GM21526 (cell line): ENCODE measurements around the gene CIITA.
A peak's percentile ranks its signal among the peaks of the same experiment; 100 is the strongest.
"Not testable (repeated sequence)": the region's sequence is repeated elsewhere in the genome, so short reads cannot be mapped to it uniquely, and the experiment has no call there.

ENCODE experiments used
- ATAC-seq: cut with Tn5 transposase; IDR thresholded peaks from one replicate; pipeline ENCODE4 v1.9.1; 2021; ENCODE audit warnings: moderate library complexity; ENCODE audit not compliant: unreplicated experiment, low FRiP score

The CIITA gene

DNA sequence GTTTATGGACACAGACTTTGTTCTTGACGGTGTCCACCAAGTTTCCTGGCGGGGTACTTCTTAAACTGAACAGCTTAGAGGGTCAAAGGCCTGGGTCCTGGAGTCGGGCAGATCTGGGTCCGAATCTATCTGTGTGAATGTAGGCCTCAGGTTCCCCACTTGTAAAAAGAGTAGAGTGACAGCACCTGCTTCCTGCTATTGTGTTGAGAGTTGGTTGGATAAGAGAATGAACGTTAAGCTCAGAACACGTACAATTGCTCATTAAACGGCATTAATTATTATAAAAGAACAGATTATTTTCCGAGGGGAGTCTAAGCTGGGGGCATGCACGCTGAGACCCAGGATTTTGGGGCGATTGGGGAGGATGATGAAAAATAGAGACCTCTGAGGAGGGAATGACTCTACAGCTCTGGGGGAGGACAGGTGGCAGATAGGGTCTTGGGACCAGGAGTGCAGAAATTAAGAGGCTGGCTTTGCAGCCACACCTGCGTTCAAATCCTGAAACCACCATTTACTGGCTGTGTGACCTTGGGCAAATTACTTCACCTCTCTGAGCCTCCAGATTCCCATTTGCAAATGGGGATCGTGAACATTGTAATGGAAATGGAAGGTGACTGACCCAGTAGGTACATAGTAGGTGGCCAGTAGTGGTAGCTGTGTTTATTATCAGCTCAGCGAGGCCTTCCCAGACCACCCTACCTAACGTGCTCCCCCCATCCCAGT, 68.2 kb downstream of the CIITA start:
- ATAC-seq: no peak

DNA sequence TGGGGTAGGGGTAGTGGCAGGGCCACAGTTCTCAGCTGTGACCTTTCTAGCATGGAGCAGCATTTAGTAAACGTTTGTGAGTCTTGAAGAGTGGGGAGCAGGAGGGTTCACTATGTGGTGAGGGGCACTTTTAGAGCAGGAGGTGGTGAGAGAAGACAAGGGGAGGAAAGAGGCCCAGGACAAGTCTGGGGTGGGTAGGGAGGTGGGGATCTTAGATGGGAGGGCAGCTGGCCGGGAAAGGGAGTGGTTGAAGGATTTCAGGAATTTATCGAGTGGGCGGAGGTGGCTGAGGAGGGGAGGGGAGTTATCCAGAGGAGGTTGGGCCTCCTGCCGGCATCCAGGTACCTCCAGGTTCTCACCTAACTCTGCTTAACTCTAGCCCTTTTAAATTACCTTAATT, 69.3 kb downstream of the CIITA start:
- no peak for ATAC-seq

- ATAC-seq: no peak
Measured at GRCh38 chr16:10947211-10947787, 70.3 kb downstream of the CIITA start.

- ATAC-seq: peak; percentile 56
Measured at GRCh38 chr16:10949424-10949970, 72.5 kb downstream of the CIITA start.

- no peak for ATAC-seq
Measured at GRCh38 chr16:10950393-10950792, 73.4 kb downstream of the CIITA start.

GRCh38 chr16:10951026-10951425, 74.0 kb downstream of the CIITA start:
- ATAC-seq: no peak

DNA sequence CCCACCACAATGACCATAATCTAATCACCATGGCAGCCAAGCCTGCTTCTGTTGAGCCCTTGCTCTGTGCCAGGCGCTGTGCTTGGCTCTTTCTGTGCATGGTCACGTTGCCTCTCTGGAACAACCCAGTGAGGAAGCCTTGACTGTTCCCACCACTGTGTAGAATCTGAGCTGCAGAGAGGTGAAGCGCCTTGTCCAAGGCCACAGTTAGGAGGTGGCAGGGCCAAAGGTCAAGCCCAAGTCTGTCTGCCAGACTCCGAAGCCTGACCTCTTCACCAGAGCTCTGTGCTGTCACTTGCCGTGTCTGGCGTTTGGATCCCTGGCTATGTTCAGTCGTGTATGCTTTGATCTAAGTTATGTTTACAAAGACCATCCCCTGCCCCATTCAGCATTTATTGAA, 77.9 kb downstream of the CIITA start:
- no peak for ATAC-seq

GRCh38 chr16:10957771-10958482, 80.9 kb downstream of the CIITA start:
- no peak for ATAC-seq

DNA sequence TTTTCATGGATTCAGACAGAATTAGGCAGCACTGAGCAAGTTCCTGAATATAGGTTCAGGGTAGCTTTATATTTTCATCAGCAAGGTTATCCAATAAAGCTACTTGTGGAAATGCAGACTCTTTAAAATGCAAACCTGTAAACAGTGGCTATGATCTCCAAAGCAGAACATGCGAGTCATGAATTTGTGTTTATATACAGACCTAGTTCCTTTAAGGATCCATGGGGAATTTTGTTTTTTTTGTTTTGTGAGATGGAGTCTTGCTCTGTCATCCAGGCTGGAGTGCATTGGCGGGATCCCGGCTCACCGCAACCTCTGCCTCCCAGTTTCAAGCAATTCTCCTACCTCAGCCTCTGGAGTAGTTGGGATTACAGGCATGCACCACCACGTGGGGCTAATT, 82.2 kb downstream of the CIITA start:
- ATAC-seq: no peak

GRCh38 chr16:10961231-10961630, 84.2 kb downstream of the CIITA start:
- ATAC-seq: no peak

DNA sequence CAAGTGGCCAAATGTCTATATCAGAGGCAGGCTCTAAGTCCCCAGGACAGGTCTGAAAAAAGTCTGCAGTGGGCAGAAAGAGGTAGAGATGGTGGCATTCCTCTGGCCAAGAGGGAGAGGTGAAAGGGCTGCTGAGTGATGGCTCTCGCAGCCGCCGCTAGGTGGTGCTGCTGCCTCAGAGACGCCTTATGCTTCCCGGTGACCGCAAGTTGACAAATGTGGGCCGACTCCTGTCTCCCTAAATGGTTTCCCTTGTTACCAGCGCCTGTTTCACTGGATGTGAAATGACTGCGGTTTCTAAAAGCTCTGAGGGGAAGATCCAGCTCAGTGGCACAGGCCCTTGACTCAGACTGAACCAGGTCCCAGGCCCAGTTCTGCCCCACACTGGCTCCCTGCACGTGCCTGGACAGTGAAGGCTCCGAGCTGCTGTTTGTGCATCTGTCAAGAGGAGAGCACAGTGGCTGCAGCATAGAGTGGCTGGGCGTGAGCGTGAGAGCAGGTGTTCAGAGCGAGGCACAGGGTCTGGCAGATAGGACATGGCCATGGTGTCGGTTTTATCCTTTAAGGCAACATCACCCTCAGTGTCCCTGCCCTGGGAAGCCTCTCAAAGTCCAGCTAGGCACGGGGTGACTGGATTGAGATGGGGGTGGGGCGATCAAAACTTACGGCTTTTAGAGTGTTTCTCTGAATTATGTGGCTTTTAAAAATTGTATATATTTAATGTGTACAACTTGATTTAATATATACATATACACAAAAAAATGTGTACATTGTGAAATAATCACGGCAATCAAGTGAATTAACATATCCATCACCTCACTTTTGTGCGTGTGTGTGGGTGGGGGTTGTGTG, 87.3 kb downstream of the CIITA start:
- ATAC-seq: no peak

- no peak for ATAC-seq
Measured at GRCh38 chr16:10964891-10965326, 87.9 kb downstream of the CIITA start.

GRCh38 chr16:10965440-10966061, 88.5 kb downstream of the CIITA start:
- no peak for ATAC-seq

DNA sequence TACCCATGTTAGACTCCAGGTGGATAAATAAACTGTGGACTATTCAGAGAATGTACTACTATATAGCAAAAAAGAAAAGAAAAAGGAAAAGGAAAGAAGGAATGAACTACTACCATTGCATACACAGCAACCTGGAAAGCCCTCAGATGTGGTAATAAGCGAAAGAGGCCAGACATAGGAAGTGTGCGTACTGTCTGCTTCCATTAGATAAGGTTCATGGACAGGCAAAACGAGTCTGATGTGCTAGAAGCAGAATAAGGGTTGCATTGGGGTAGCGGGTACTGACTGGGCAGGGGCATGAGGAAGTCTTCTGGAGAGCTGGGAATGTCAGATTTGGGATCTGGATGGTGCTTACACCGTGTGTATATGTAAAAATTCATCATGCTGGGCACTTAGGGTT, 89.1 kb downstream of the CIITA start:
- no peak for ATAC-seq

- ATAC-seq: not testable (repeated sequence)
Measured at GRCh38 chr16:10966559-10966958, 89.6 kb downstream of the CIITA start.

DNA sequence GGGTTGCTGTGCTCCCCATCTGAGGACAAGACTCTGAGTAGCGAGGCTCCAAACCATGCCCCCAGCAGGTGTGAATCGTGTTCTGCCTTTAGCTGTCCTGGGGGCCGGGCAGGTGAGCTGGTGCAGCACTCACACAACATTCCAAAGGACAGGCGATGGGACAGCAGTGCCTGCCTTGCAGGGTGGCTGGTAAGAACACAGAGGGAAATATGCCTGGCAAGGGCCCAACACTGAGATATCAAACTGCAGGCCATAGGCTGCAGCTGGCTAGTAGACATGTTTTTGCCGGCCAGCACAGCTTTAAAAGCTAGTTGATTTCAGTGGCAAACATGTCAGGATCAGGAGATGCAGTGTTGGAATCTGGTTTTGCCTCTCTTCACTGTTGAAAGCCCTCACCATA, 91.0 kb downstream of the CIITA start:
- ATAC-seq: no peak

- ATAC-seq: no peak
Measured at GRCh38 chr16:10968498-10968897, 91.5 kb downstream of the CIITA start.

DNA sequence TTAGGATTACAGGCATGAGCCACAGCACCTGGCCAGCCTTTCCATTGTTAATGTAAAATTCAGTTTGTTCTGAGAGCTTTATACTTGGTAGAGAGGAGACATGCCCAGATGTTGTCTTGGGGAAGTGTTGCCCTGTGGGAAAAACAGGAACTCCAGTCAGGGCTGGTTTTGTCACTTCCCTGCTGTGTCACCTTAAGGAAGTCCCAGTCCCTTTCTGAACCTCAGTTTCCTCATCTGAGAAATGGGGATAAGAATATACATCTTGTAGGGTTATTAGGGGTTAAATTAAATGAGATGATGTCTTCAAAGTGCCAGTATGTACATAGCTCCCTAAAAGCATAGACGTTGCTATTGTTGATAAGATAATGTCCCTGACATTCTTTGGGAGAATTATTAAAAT, 92.6 kb downstream of the CIITA start:
- no peak for ATAC-seq

- no peak for ATAC-seq
Measured at GRCh38 chr16:10970065-10970464, 93.1 kb downstream of the CIITA start.

DNA sequence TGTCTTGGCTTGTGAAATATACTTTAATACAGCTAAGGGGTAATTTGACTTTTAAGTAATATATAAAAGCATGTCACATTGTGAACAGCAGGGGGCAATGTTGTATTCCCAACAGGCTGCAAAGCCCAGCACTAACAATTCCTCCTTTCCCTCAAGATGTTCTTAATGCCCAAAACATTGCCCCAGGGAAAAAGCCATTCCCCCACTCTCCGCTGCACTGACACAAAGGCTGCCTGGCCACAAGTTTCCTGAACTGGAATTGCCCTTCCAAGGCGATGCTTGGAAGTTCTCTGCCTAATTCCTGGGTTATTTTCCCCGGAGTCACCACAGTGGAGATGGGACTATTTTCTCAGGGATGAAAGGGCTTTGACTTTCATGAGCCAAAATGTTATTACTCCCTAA, 94.6 kb downstream of the CIITA start:
- ATAC-seq: no peak
